ENCODE results near the gene PTPRF.

The PTPRF gene

GRCh38 chr1:43605157-43605556, 74.5 kb downstream of the PTPRF start:
- DNase-seq (ENCODE audit: low read depth in 2 of 2) = no peak

- no peak for DNase-seq (ENCODE audit: low read depth in 2 of 2)
Observed at GRCh38 chr1:43605766-43606165, 75.1 kb downstream of the PTPRF start.

GRCh38 chr1:43606624-43607023, 75.9 kb downstream of the PTPRF start:
- DNase-seq (ENCODE audit: low read depth in 2 of 2) = no peak

- DNase-seq (ENCODE audit: low read depth in 2 of 2) = no peak
Observed at GRCh38 chr1:43608827-43609226, 78.1 kb downstream of the PTPRF start.

- no peak for DNase-seq (ENCODE audit: low read depth in 2 of 2)
Observed at GRCh38 chr1:43610339-43610738, 79.7 kb downstream of the PTPRF start.

- no peak for DNase-seq (ENCODE audit: low read depth in 2 of 2)
Observed at GRCh38 chr1:43611950-43612349, 81.3 kb downstream of the PTPRF start.

- DNase-seq (ENCODE audit: low read depth in 2 of 2) = no peak
Observed at GRCh38 chr1:43612406-43612805, 81.7 kb downstream of the PTPRF start.

- DNase-seq (ENCODE audit: low read depth in 2 of 2) = no peak
Observed at GRCh38 chr1:43613075-43613942, 82.6 kb downstream of the PTPRF start.

GRCh38 chr1:43614211-43614610, 83.5 kb downstream of the PTPRF start:
- DNase-seq (ENCODE audit: low read depth in 2 of 2) = no peak

- DNase-seq (ENCODE audit: low read depth in 2 of 2) = no peak
Observed at GRCh38 chr1:43614891-43615290, 84.2 kb downstream of the PTPRF start.

- DNase-seq (ENCODE audit: low read depth in 2 of 2) = no peak
Observed at GRCh38 chr1:43616383-43616782, 85.7 kb downstream of the PTPRF start.

- no peak for DNase-seq (ENCODE audit: low read depth in 2 of 2)
Observed at GRCh38 chr1:43617011-43617410, 86.3 kb downstream of the PTPRF start.

- DNase-seq (ENCODE audit: low read depth in 2 of 2) = no peak
Observed at GRCh38 chr1:43617668-43618067, 87.0 kb downstream of the PTPRF start.

- no peak for DNase-seq (ENCODE audit: low read depth in 2 of 2)
Observed at GRCh38 chr1:43618521-43619313, 88.0 kb downstream of the PTPRF start.

GRCh38 chr1:43619314-43619790, 88.7 kb downstream of the PTPRF start:
- no peak for DNase-seq (ENCODE audit: low read depth in 2 of 2)

- no peak for DNase-seq (ENCODE audit: low read depth in 2 of 2)
Observed at GRCh38 chr1:43619996-43620920, 89.6 kb downstream of the PTPRF start.

GRCh38 chr1:43620956-43621355, 90.3 kb downstream of the PTPRF start:
- no peak for DNase-seq (ENCODE audit: low read depth in 2 of 2)

GRCh38 chr1:43621386-43621785, 90.7 kb downstream of the PTPRF start:
- DNase-seq (ENCODE audit: low read depth in 2 of 2) = no peak

- DNase-seq (ENCODE audit: low read depth in 2 of 2) = no peak
Observed at GRCh38 chr1:43621861-43622260, 91.2 kb downstream of the PTPRF start.

GRCh38 chr1:43622471-43622870, 91.8 kb downstream of the PTPRF start:
- no peak for DNase-seq (ENCODE audit: low read depth in 2 of 2)

GRCh38 chr1:43622901-43623780, 92.5 kb downstream of the PTPRF start:
- no peak for DNase-seq (ENCODE audit: low read depth in 2 of 2)
